GM21526 (cell line): ENCODE data around the gene PIK3R1.

Experiments
- ATAC-seq: cut with Tn5 transposase; IDR thresholded peaks from one replicate; pipeline ENCODE4 v1.9.1; 2021; ENCODE audit warnings: moderate library complexity; ENCODE audit not compliant: unreplicated experiment, low FRiP score

The PIK3R1 gene

DNA sequence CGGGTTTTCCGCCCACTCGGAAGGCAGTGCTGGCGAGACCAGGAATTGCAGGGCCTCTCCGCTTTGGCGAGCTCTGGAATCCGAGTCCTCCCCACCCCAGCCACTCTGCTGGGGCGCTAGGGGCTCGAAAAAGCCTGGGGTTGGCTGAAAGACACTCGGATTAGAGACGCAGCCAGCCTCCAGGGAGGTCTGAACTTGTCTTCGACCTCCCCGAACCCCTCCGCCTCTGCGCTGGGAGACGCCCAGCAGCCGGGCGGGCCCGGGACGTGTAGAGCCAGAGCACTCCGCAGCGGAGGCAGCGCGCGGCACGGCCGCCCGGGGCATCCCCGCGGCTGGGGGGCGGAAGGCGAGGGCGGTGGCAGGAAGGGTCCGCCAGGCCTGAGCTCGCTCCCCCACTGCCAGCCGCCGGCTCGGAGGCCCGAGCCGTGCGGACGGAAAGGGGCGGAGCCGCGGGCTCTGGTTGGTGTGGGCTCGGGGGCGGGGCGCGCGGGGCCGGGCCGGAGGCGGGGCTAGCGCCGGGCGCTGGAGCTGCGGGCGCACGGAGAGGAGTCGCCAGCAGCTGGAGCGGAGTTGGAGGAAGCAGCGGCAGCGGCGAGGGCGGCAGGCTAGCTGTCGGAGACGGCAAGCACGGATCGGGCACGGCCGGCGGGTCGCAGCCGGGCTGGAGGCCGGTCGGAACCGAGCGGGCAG lies at the start of gene PIK3R1:
Gene PIK3R1, plus strand, starts transcription at position 549 of the 690 bp plus-strand sequence. CDS start 10,920 bp downstream, outside the sequence.
- peak; percentile 81 for ATAC-seq

GRCh38 chr5:68167195-68167651 lies 48.3 kb upstream of the PIK3R1 start:
- ATAC-seq, result no peak

- no peak for ATAC-seq
Observed at GRCh38 chr5:68169903-68170302, 45.7 kb upstream of the PIK3R1 start.

- no peak for ATAC-seq
Observed at GRCh38 chr5:68170826-68171558, 44.6 kb upstream of the PIK3R1 start.

DNA sequence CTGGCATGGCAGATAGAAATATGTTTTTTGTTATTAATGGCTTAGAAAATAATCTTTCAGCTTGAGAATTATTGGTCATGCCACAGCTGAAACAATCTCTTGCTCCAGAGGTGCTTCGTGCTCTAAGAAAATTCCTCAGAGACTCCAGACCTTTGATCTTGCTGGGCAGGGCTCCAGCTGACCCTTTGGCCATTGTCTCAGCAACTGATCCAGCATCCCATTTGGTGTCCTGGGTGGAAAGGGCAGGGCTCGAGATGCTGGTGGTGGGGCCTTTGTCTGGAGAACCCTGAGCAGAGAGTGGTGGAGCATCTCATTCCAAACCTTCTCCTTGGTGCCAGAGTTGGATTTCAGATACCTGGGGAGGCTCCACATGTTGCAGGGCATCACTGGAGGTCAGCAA lies 43.2 kb upstream of the PIK3R1 start:
- ATAC-seq, result no peak

DNA sequence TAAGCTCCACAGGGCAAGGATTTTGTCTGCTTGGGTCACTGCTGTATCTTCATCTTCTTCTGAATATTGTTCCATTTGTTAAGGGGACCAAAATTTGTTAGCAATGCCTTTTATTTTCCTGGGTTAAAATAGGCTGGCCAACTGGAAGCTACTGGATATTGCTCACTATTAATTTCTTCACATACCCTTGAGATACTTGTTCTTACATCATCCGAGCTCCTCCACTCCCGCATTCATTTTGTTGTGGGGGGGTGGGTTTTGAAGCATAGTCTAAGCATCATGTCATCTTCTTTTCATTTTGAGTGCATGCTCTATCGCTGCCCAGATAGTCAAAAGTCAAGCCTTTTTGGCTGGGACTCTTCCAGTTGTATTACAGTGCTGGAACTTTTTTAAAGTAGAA lies 42.5 kb upstream of the PIK3R1 start:
- no peak for ATAC-seq

- ATAC-seq, result no peak
Observed at GRCh38 chr5:68176253-68176652, 39.3 kb upstream of the PIK3R1 start.

GRCh38 chr5:68176802-68177479 lies 38.6 kb upstream of the PIK3R1 start:
- ATAC-seq, result no peak

GRCh38 chr5:68177676-68178075 lies 37.9 kb upstream of the PIK3R1 start:
- no peak for ATAC-seq

DNA sequence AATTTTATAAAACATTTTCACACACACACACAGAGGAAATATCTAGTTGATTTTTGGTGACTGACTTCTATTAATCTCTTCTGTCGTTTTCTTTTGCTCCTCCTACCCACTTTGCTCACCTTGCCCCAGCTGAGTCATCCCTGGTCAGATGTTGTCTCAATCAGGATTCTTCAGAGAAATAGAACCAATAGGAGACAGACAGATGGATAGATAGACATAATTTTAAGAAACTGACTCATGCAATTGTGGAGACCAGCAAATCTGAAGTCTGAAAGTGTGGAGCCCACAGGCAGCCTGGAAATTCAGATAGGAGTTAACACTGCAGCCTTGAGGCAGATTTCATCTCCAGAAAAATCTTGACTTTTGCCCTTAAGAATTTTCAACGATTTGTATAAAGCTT lies 37.0 kb upstream of the PIK3R1 start:
- ATAC-seq, result no peak

DNA sequence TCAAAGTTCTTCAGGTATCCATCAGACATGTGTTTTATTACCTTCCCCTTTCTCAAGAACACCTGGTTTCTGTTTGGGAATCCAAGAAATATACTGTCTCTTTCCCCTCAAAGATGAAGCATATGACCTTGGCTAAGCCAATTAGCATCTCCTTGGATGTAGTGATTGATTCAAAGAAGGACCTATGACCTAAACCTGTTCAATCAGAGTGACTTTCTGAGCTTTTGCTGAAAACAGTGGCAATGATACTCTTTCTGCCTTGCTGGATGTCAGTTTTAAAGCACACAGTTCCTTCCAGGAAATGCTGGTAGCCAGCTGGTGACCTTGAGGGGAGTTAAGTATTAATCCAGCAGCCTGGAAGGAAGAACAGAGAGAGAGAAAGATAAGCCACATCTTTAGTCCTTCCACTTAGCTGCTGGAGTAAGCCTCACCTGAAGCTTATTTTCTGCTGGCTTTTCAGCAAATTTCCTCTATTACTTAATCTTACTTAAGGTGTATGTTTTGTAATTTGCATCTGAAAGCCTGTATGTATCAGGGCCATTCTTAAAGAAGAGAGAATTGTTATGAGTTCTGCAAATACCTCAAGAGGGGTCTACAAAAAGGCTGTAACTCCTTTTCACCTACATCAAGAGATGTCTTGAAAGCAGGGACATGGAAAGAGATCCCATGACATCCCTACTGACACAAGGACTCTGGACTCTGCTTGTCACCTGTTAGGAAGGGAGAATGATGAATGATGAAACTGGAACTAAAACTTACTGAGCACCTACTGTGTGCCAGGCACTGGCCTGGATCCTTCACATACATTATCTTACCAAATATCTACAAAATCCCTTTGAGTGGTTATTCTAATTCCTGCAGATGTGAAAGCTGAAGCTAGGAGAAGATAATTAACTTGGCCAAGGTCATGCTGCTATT lies 35.2 kb upstream of the PIK3R1 start:
- ATAC-seq, result no peak

- ATAC-seq, result no peak
Observed at GRCh38 chr5:68181039-68181599, 34.4 kb upstream of the PIK3R1 start.

GRCh38 chr5:68182094-68182493 lies 33.5 kb upstream of the PIK3R1 start:
- ATAC-seq, result no peak

DNA sequence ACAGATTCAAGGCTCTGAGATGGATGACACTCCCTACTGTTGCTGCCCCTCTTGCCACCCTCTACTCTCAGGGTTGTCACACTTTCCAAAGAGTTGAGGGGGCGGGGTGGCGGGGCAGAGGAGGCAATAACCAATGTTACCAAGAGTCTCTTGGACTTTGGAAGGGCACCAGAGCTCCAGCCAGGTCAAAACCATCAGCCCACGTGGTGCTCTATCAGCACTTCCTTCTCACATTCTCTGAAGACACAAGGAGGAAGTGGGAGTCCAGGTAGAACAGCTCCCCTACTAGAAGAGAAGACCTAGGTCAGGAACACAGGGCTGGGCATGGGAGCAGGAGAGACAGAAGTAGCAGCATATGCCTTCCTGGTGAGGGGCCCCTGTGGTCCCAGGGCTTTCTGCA lies 33.0 kb upstream of the PIK3R1 start:
- no peak for ATAC-seq

DNA sequence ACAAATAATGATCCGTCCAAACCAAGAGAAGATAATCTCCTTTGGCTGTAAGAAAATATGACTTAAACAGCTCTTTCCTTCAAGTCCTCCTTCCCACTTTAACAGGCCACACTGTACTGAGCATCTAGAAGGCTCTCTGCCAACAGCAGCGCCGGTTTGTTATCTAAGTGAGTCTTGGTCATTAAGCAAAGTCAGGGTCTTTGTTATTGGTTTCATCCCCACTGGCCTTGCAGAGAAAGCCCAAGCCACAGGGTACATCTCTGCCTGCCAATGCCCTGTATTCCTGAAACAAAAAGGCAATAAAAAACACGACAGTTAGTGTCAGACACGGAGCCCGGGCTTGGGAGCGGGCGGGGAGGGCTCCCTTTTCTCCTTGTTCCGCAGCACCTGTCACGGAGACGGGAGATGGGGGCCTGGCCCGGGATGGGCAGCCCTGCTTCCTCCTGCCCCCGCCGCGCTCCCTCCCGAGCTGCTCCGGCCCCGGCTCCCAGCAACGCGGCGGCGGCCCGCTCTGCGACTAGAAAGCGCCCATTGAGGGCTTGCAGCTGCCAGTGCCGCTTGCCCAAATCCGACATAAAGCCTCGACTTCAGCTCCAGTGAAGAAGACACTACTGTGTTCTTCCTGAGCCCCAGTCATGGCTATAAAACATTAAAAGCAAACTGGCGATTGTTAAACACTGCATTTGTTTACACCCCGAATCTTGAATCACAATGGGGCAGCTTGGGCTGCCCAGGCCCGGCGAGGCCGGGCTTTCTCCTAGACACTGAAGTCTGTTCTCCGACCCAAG lies 28.1 kb upstream of the PIK3R1 start:
- no peak for ATAC-seq

DNA sequence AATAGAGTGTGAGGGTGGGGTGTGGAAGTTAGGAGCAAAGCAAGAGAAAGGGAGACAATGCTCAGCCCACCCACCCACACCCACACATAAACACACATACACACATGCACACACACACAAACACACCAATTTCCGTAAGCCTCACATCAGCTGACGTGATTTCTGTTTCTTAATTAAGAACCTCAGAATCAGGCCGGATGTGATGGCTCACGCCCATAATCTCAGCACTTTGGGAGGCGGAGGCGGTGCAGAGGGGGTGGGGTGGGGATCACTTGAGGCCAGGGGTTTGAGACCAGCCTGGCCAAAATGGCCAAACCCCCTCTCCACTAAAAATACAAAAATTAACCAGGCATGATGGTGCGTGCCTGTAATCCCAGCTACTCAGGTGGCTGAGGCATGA lies 26.4 kb upstream of the PIK3R1 start:
- ATAC-seq, result no peak

GRCh38 chr5:68189613-68190012 lies 25.9 kb upstream of the PIK3R1 start:
- no peak for ATAC-seq

- ATAC-seq, result no peak
Observed at GRCh38 chr5:68190619-68191018, 24.9 kb upstream of the PIK3R1 start.

DNA sequence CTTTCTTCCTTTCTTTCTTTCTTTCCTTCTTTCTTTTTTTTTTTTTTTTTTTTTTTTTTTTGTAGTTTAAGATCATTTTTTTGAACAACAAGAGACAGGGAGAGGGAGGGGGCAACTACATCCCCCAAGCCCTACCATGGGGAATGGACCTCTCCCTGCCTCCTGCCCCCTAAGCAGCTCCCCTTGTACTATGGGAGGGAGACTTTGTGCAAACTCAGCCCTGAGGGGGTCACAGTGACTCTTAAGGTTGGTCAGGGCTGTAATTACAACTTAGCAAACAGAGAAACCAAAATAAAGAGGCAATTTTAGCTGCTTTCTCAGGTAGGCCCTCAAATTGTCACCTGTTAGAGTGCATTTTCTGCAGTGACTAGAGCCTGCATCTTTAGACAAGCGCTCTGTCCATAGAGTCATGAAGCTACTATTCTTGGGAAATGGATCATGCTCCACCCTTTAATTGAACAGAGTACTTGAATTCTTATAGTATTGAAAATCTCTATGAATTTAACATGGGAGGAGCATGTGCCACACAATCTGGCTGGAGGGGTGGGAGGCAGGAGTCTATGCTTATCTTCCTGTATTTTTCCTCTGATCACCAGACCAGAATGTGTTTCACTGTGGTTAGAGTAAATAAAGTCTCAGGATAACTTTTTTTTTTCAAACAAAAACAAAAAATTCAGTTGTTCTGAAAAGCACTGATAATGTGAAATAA lies 24.3 kb upstream of the PIK3R1 start:
- no peak for ATAC-seq
